ENCODE measurements around the gene WWOX. TPM values are rescaled to one million over a fixed set of nuclear protein-coding genes. Genes with fewer than 3 reads are reported as not detected.

The WWOX gene
- total RNA-seq, 1 donor from 2014 or later, result 18.6 TPM

DNA sequence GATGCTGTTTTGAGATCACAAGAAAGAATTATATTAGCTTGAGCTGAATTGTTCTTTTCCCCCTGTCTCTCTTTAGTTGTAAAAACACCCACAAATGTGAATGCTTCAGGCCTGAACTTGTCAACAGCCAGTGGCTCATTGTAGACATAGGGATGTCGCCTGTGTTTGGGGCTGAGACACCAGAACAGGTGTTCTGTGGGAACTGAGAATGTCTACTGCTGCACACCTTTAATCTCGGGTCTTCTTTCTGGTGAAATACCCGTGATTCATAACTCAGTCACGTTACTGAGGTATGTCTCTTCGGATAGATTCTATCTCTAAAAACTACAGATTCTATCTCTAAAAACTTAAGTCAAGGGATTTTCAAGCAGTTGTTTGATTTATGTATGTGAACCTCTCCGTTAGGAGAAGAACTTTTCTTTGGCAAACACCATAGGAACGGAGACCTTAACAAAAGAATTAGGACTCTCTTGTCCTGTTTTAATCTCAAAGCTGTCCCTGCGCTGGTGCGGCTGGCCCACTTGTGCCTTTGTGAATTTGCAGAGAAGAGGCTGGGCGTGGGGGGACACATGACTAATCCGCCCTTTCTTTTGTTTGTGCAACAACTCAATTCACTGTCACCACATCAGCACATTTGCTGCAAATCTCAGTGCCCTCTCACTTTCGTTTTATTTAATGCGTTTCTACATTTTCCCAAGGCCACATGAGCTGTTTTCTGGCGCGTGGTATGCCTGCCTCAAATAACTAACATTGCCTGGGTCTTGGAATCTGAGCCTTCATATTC is 858.1 kb downstream of the WWOX start:
- H3K9me3 Mint-ChIP-seq (ENCODE audit: unreplicated experiment), result no peaks in the 10 kb centered on the region
- peaks cover 5% of the 10 kb centered on the region for H3K27me3 Mint-ChIP-seq (ENCODE audit: unreplicated experiment)
- H3K4me3 Mint-ChIP-seq (ENCODE audit: unreplicated experiment), result no peak overlapping the region
- H3K4me1 Mint-ChIP-seq (ENCODE audit: unreplicated experiment), result no peaks in the 10 kb centered on the region
- DNase-seq (ENCODE audit: low spot score), result no peak
- H3K27ac Mint-ChIP-seq (ENCODE audit: unreplicated experiment), result no peak overlapping the region
- TF ChIP-seq, protein P1, sequence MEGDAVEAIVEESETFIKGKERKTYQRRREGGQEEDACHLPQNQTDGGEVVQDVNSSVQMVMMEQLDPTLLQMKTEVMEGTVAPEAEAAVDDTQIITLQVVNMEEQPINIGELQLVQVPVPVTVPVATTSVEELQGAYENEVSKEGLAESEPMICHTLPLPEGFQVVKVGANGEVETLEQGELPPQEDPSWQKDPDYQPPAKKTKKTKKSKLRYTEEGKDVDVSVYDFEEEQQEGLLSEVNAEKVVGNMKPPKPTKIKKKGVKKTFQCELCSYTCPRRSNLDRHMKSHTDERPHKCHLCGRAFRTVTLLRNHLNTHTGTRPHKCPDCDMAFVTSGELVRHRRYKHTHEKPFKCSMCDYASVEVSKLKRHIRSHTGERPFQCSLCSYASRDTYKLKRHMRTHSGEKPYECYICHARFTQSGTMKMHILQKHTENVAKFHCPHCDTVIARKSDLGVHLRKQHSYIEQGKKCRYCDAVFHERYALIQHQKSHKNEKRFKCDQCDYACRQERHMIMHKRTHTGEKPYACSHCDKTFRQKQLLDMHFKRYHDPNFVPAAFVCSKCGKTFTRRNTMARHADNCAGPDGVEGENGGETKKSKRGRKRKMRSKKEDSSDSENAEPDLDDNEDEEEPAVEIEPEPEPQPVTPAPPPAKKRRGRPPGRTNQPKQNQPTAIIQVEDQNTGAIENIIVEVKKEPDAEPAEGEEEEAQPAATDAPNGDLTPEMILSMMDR (IDR thresholded peaks at IDR 0.05; ENCODE audit: unreplicated experiment), result no peak
- no peaks in the 10 kb centered on the region for H3K36me3 Mint-ChIP-seq (ENCODE audit: low read depth, unreplicated experiment)

DNA sequence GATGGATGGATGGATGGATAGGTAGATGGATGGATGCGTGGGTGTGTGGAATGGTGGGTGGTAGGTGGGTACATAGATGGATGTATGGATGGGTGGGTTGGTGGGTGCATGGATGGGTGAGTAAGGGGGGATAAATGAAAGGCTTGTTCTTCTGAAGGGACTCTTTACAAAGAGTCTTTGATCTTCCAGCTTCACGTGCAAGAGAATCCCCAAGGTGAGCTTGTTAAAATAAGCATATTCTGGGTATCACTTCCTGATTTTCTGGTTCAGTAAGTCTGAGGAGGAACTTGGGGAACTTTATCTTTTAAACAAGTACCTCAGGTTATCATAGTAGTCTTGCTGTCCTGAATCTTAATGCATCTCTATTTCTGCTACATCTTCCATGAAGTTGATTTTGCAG is 862.0 kb downstream of the WWOX start:
- Mint-ChIP-seq H3K4me3 (ENCODE audit: unreplicated experiment) (no peak overlapping the region), H3K36me3 (ENCODE audit: low read depth, unreplicated experiment) (no peaks in the 10 kb centered on the region)

DNA sequence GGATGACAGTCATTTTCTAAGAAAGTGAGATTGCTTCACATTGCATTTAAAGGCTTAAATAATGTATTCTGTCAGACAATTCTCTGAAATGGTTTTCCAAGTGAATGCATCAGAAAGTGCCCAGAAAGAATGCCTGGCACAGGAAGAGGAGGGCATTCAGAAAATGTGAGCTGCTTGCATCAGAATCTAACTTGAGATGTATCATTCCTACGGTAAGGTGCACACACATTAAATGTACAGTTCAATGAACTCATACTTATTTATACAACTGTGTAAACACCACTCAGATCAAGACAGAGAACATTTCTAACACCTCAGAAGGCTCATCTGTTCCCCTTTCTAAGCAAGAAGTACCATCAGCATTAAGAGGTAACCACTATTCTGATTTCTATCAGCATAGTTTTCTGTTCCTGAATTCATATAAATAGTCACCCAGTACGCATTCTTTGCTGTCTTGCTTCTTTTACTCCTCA is 863.0 kb downstream of the WWOX start:
- no peaks in the 10 kb centered on the region for H3K36me3 Mint-ChIP-seq (ENCODE audit: low read depth, unreplicated experiment)
- no peak overlapping the region for H3K4me3 Mint-ChIP-seq (ENCODE audit: unreplicated experiment)
- no peak overlapping the region for H3K27ac Mint-ChIP-seq (ENCODE audit: unreplicated experiment)
- no peak for DNase-seq (ENCODE audit: low spot score)
- TF ChIP-seq, protein P1 (IDR thresholded peaks at IDR 0.05; ENCODE audit: unreplicated experiment), result no peak
- H3K27me3 Mint-ChIP-seq (ENCODE audit: unreplicated experiment), result peaks cover 2% of the 10 kb centered on the region
- H3K4me1 Mint-ChIP-seq (ENCODE audit: unreplicated experiment), result no peaks in the 10 kb centered on the region
- H3K9me3 Mint-ChIP-seq (ENCODE audit: unreplicated experiment), result no peaks in the 10 kb centered on the region

More for the DNA sequence above, 862.0 kb downstream of the WWOX start:
- Mint-ChIP-seq H3K27ac (ENCODE audit: unreplicated experiment) (no peak overlapping the region), H3K4me1 (ENCODE audit: unreplicated experiment) (no peaks in the 10 kb centered on the region), H3K9me3 (ENCODE audit: unreplicated experiment) (no peaks in the 10 kb centered on the region), H3K27me3 (ENCODE audit: unreplicated experiment) (peaks cover 2% of the 10 kb centered on the region)
- TF ChIP-seq, protein P1 (IDR thresholded peaks at IDR 0.05; ENCODE audit: unreplicated experiment), result no peak
- no peak for DNase-seq (ENCODE audit: low spot score)

DNA sequence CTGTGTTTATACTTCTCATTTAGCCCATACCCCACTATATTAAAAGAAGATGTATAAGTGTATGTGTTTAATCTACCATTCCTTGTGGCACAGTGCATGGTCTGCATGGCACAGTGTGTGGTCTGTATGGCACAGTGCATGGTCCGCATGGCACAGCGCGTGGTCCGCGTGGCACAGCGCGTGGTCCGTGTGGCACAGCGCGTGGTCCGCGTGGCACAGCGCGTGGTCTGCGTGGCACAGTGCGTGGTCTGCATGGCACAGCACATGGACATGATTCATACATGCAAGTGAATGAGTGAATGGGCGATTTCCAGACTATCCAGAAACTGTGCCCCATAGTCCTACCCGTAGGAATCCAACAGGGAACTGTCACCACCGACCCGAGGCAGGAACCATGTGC is 868.5 kb downstream of the WWOX start:
- Mint-ChIP-seq H3K27me3 (ENCODE audit: unreplicated experiment) (no peaks in the 10 kb centered on the region), H3K4me3 (ENCODE audit: unreplicated experiment) (no peak overlapping the region), H3K27ac (ENCODE audit: unreplicated experiment) (no peak overlapping the region), H3K4me1 (ENCODE audit: unreplicated experiment) (no peaks in the 10 kb centered on the region), H3K36me3 (ENCODE audit: low read depth, unreplicated experiment) (no peaks in the 10 kb centered on the region), H3K9me3 (ENCODE audit: unreplicated experiment) (no peaks in the 10 kb centered on the region)
- TF ChIP-seq, protein P1 (IDR thresholded peaks at IDR 0.05; ENCODE audit: unreplicated experiment), result no peak
- no peak for DNase-seq (ENCODE audit: low spot score)

DNA sequence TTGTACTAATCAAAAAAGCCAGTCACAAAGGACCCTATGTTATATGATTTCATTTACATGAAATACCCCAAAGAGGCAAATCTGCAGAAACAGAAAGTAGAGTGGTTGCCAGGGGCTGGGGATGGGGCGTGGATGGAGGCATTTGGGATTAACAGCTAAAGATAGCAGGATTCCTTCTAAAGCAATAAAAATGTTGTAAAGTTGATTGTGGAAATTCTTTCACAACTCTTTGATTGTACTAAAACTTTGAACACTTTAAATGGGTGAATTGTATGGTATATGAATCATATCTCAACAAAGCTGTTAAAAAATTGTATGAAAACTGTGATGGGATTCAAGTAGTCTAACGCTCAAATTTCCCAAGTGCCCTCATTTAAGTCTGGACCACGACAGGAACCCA is 870.3 kb downstream of the WWOX start:
- no peak for DNase-seq (ENCODE audit: low spot score)
- Mint-ChIP-seq H3K27me3 (ENCODE audit: unreplicated experiment) (no peaks in the 10 kb centered on the region), H3K36me3 (ENCODE audit: low read depth, unreplicated experiment) (no peaks in the 10 kb centered on the region), H3K27ac (ENCODE audit: unreplicated experiment) (no peak overlapping the region), H3K4me3 (ENCODE audit: unreplicated experiment) (no peak overlapping the region), H3K9me3 (ENCODE audit: unreplicated experiment) (no peaks in the 10 kb centered on the region), H3K4me1 (ENCODE audit: unreplicated experiment) (no peaks in the 10 kb centered on the region)
- TF ChIP-seq, protein P1 (IDR thresholded peaks at IDR 0.05; ENCODE audit: unreplicated experiment), result no peak
